HG03558 (cell line): ENCODE data around the gene COPA.

Experiments
- ATAC-seq: cut with Tn5 transposase; IDR thresholded peaks from one replicate; pipeline ENCODE4 v1.9.1; 2021; ENCODE audit warnings: moderate number of reproducible peaks; ENCODE audit not compliant: unreplicated experiment; ENCODE audit errors: extremely low read depth

Gene COPA

GRCh38 chr1:160363951-160364735 lies 21.1 kb upstream of the COPA start:
- no peak for ATAC-seq

- ATAC-seq: no peak
Observed at GRCh38 chr1:160363010-160363409, 20.0 kb upstream of the COPA start.

GRCh38 chr1:160362168-160362957 lies 19.3 kb upstream of the COPA start:
- no peak for ATAC-seq

GRCh38 chr1:160361814-160362167 lies 18.7 kb upstream of the COPA start:
- no peak for ATAC-seq

GRCh38 chr1:160361199-160361598 lies 18.1 kb upstream of the COPA start:
- no peak for ATAC-seq

- ATAC-seq: no peak
Observed at GRCh38 chr1:160360227-160360695, 17.2 kb upstream of the COPA start.

GRCh38 chr1:160359559-160360226 lies 16.6 kb upstream of the COPA start:
- ATAC-seq: no peak

GRCh38 chr1:160358073-160358472 lies 15.0 kb upstream of the COPA start:
- ATAC-seq: no peak

GRCh38 chr1:160357286-160358002 lies 14.4 kb upstream of the COPA start:
- no peak for ATAC-seq

- no peak for ATAC-seq
Observed at GRCh38 chr1:160354388-160354985, 11.4 kb upstream of the COPA start.

GRCh38 chr1:160353223-160353622 lies 10.2 kb upstream of the COPA start:
- no peak for ATAC-seq

GRCh38 chr1:160352555-160352954 lies 9.5 kb upstream of the COPA start:
- ATAC-seq: no peak

- no peak for ATAC-seq
Observed at GRCh38 chr1:160351629-160352028, 8.6 kb upstream of the COPA start.

GRCh38 chr1:160346958-160347357 lies 3.9 kb upstream of the COPA start:
- no peak for ATAC-seq

GRCh38 chr1:160346463-160346862 lies 3.4 kb upstream of the COPA start:
- ATAC-seq: no peak

- ATAC-seq: no peak
Observed at GRCh38 chr1:160344936-160345335, 1.9 kb upstream of the COPA start.

GRCh38 chr1:160344241-160344640 lies 1.2 kb upstream of the COPA start:
- ATAC-seq: no peak

- no peak for ATAC-seq
Observed at GRCh38 chr1:160342526-160342925, 524 bp downstream of the COPA start.

- no peak for ATAC-seq
Observed at GRCh38 chr1:160340866-160341265, 2.2 kb downstream of the COPA start.

- no peak for ATAC-seq
Observed at GRCh38 chr1:160340146-160340545, 2.9 kb downstream of the COPA start.
